Mucosa of descending colon (tissue), 3 donors: ENCODE results near the gene TLE7. TPM values are rescaled to one million over a fixed set of nuclear protein-coding genes. Genes with fewer than 3 reads are reported as not detected.

Experiments used
- ATAC-seq: fragments of 200-7000 bp; cut with Tn5 transposase; one replicate; pipeline ENCODE4 v1.9.1; 2020; ENCODE audit warnings: mild to moderate bottlenecking, moderate library complexity
- DNase-seq, 3 donors: peaks; one replicate each; pipeline ENCODE4 v3.0.0-alpha.2; 2020
- H3K36me3 ChIP-seq: fragments of 200-600 bp; one replicate; pipeline ENCODE4 v1.8.0; 2021; ENCODE audit warnings: low read depth, mild to moderate bottlenecking
- H3K4me1 ChIP-seq: fragments of 200-600 bp; one replicate; pipeline ENCODE4 v1.8.0; 2021; ENCODE audit warnings: low read depth, mild to moderate bottlenecking
- H3K4me3 ChIP-seq: fragments of 200-600 bp; one replicate; pipeline ENCODE4 v1.8.0; 2021; ENCODE audit warnings: mild to moderate bottlenecking
- H3K9me3 ChIP-seq: fragments of 200-600 bp; one replicate; pipeline ENCODE4 v1.8.0; 2021; ENCODE audit warnings: mild to moderate bottlenecking
- CTCF ChIP-seq: fragments of 200-600 bp; IDR thresholded peaks from one replicate; pipeline ENCODE4 v1.8.0; 2022; ENCODE audit warnings: antibody characterized with exemption, mild to moderate bottlenecking
- intact Hi-C, 2 donors: fragments of 100-400 bp; cut with DNase I in 1 of 2; cut with micrococcal nuclease in 1 of 2; formaldehyde crosslinking; loops; one replicate each; pipeline versions ENCODE4 v1.11.0 to v1.11.1; 2022; cut with DNase I, micrococcal nuclease
- total RNA-seq, 3 donors: library from RNA; stranded (reverse); fragmentation: NEBNext Ultra II Directional in 2 of 3; extraction: Animal tissue kit (Norgen Biotek cat#: 25700) in 2 of 3; gene quantifications; one replicate each; pipeline versions ENCODE4 v1.2.1 to v1.2.4, GENCODE V29; 2021 to 2023
- donor health status: DM: no; HTN: no; CAD: no; lungs with moderate emphysema.
- donor health status: DM: no; HTN: no; CAD: no.
- donor health status: DM: no; HTN: yes; CAD: no.

Gene TLE7
- total RNA-seq, 3 donors from 2014 or later = not detected

DNA sequence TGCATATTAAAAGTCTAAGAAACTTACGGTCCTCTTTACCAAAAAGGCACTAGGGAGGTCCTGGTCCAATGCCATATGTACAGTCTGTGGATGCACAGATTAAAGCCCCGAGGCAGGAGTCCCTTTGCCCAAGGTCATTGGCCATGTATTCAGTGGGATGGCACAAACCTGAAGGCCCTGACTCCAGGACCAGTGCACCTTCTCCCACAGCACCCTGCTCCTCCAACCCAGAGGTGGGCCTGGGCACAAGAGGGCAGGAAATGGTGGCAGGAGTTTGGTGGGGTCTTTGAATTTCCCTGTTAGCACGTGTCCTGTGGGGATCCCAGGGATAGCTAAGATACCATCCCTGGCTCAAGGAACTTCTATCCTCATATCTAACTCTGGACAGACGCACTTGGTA lies 28.5 kb downstream of the TLE7 start:
- Histone ChIP-seq H3K4me3 (no peak overlapping the region), H3K4me1 (no peaks in the 10 kb centered on the region), H3K36me3 (no peaks in the 10 kb centered on the region), H3K9me3 (no peaks in the 10 kb centered on the region)
- intact Hi-C loops = loop anchor here (2.0 to 5.0 kb wide), 3 partner anchors 87 to 199 kb away; no protein-coding TSS in a partner anchor
- ATAC-seq (no peak), DNase-seq (no peak)
- no peak for TF ChIP-seq CTCF

DNA sequence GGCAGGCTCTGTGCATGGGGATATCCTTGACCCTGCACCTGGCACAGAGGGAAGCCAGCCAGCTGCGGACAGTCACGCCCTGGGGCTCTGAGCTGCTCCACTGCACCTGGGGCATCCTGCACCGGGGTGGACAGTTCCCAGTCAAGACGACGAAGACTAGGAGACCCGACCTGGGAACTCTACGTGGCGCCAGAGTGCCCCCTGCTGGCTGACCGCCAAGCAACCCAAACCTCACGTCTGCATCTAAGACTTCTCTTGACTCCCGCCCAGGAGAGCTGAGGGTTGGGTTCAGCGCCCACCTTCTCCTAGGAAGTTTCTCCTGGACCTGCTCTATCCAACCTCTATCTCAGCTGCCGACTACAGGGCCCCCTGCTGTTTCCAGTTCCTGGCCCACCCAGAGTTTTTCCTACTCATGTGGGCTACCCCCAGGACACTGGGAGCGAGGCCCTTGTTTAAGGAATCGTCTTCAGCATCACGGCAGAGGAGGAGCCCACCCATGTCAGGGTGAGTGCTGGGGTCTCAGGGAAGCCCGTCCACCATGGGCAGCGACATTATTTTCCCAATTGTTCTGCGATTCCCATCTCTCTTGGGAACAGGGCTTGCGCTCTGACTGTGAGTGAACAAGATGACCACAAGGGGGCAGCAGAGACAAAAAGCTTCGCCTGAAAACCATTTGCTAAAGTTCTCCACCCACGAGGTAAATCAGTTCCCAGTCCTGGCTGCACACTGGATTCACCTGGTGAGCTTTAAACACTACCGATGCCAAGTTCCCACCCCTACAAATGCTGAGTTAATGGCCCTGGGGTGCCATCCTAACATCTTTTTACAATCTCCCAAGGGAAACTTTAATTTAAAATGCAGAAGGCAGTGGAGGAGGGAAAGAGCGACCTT lies 29.3 kb downstream of the TLE7 start:
- TF ChIP-seq CTCF = peak; percentile 80
- intact Hi-C loops = loop anchor here (2.0 to 5.0 kb wide), 3 partner anchors 88 to 200 kb away; no protein-coding TSS in a partner anchor
- Histone ChIP-seq H3K4me1 (no peaks in the 10 kb centered on the region), H3K9me3 (no peaks in the 10 kb centered on the region), H3K36me3 (no peaks in the 10 kb centered on the region), H3K4me3 (no peak overlapping the region)
- peak in 2 of 3 donors; percentile 60 to 83 for DNase-seq
- peak; percentile 92 for ATAC-seq

- no peak for ATAC-seq
- Histone ChIP-seq H3K9me3 (no peaks in the 10 kb centered on the region), H3K4me3 (no peak overlapping the region), H3K4me1 (no peaks in the 10 kb centered on the region), H3K36me3 (no peaks in the 10 kb centered on the region)
- no peak for DNase-seq
- intact Hi-C loops = loop anchor here (5.0 kb wide), 2 partner anchors 92 to 202 kb away; no protein-coding TSS in a partner anchor
- TF ChIP-seq CTCF = no peak
Measured at GRCh38 chr16:71410146-71410545, 31.7 kb downstream of the TLE7 start.

DNA sequence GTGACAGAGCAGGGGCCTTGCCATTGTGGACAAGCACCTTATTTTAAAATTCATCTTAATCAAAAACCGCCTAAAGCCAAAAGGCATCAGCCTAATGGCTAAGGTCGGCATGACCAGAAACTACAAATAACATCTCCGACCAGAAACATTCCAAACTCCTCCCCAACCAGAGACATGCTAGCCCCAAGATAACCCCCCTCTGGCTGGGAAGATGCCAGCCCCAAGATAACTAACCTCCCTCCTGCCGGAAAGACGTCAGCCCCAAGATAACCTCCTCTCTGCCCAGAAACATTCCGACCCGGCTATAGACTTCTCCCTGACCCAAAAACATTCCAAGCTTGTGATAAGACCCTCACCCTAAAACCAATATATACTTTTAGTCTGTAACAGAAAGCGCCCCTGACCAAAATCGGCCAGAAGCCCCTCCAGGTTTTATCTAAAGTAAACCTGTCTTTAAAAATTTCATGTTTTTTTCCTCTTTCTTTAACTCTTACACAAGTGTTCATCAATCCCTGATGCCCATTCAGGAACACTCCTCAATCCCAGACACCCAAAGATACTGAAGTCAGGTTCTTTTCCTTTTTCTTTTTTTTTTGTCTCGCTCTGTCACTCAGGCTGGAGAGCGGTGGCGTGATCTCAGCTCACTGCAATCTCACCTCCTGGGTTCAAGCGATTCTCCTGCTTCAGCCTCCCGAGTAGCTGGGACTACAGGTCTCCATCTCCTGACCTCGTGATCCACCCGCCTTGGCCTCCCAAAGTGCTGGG lies 32.7 kb downstream of the TLE7 start:
- intact Hi-C loops = no loop called here
- DNase-seq (no peak), ATAC-seq (no peak)
- Histone ChIP-seq H3K36me3 (no peaks in the 10 kb centered on the region), H3K4me3 (no peak overlapping the region), H3K9me3 (no peaks in the 10 kb centered on the region), H3K4me1 (no peaks in the 10 kb centered on the region)
- TF ChIP-seq CTCF = no peak

DNA sequence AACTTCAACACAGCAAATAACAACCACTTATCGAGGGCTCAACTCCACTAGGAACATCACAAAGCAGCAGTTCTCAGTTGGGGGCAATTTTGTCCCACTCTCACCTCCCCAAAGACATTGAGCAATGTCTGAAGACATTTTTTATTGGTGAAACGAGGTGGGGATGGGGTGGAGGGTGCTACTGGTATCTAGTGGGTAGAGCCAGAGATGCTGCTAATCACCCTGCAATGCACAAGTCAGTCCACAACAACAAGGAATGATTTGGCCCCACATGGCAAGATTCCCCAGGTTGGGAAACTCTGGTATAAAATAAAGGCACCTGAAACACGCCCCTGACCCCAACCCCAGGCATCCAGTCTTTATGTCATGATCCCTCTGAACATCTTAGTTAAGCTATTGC lies 33.3 kb downstream of the TLE7 start:
- intact Hi-C loops = no loop called here

More for the DNA sequence above, 33.3 kb downstream of the TLE7 start:
- no peaks in the 10 kb centered on the region for H3K36me3 ChIP-seq
- H3K4me1 ChIP-seq = no peaks in the 10 kb centered on the region
- ATAC-seq = no peak
- DNase-seq = no peak
- no peak overlapping the region for H3K4me3 ChIP-seq
- H3K9me3 ChIP-seq = no peaks in the 10 kb centered on the region
- TF ChIP-seq CTCF = no peak
